Bronchial smooth muscle cell (primary cell): Measurements from ENCODE around the gene NR3C1. TPM values are rescaled to one million over a fixed set of nuclear protein-coding genes. Genes with fewer than 3 reads are reported as not detected.

ENCODE experiments used
- total RNA-seq: library from RNA; depleted of rRNA; stranded (reverse); fragments of >200 nt; gene quantifications from 2 replicates; pipeline ENCODE4 v1.2.1, GENCODE V29; 2014

Gene NR3C1
- 63.2 and 103 TPM in 2 replicates for total RNA-seq

GRCh38 chr5:143403593-143404415 is at the start of gene NR3C1:
Gene NR3C1 (minus strand): TSS chr5:143403686. CDS start chr5:143400839, 2,847 bp downstream.

